PC-9 (cell line): Measurements from ENCODE around the gene AGAP3. TPM values are rescaled to one million over a fixed set of nuclear protein-coding genes. Genes with fewer than 3 reads are reported as not detected.

Experiments used
- BruUV-seq: library from RNA; stranded (reverse); fragments of 400-500 nt; replicated peaks from 2 replicates; lab custom pipeline; 2021; lab: Mats Ljungman, UMichigan
- CTCF ChIA-PET: fragments of 300-600 bp; sonication (Branson Sonifier 250); formaldehyde crosslinking; loops from one replicate; lab custom pipeline; 2022; ENCODE audit warnings: antibody characterized with exemption; lab: Charles Lee
- POLR2A ChIA-PET: fragments of 300-600 bp; sonication (Branson Sonifier 250); formaldehyde crosslinking; loops from one replicate; lab custom pipeline; 2022; ENCODE audit warnings: antibody characterized with exemption; ENCODE audit not compliant: unreplicated experiment; lab: Charles Lee
- DNase-seq, 2 experiments: peaks; one replicate each; pipeline versions ENCODE4 v3.0.0 to v3.0.0-alpha.2; 2015 to 2022; ENCODE audit warnings: mixed read lengths in 1 of 2
- H2AFZ ChIP-seq: fragments of 200-600 bp; sonication (generic); 2 replicates; pipeline ENCODE4 v1.8.1; 2017; ENCODE audit warnings: antibody characterized with exemption
- H3F3A ChIP-seq: fragments of 200-600 bp; sonication (generic); 2 replicates; pipeline ENCODE4 v1.8.1; 2017; ENCODE audit warnings: antibody characterized with exemption, mild to moderate bottlenecking, low read depth; ENCODE audit not compliant: insufficient read depth
- H3K27ac ChIP-seq: fragments of 200-600 bp; sonication (generic); 2 replicates; pipeline ENCODE4 v1.6.1; 2016; ENCODE audit warnings: mixed run types
- H3K27me3 ChIP-seq: fragments of 200-600 bp; sonication (generic); 2 replicates; pipeline ENCODE4 v1.6.1; 2016; ENCODE audit warnings: low read depth, mixed run types; ENCODE audit not compliant: insufficient read depth
- H3K36me3 ChIP-seq: fragments of 200-600 bp; sonication (generic); 2 replicates; pipeline ENCODE4 v1.6.1; 2016; ENCODE audit warnings: low read depth, mixed run types
- H3K4me1 ChIP-seq: fragments of 200-600 bp; sonication (generic); replicated peaks from 2 replicates; pipeline ENCODE4 v1.6.1; 2016; ENCODE audit warnings: mixed run types; ENCODE audit not compliant: insufficient read depth
- H3K4me2 ChIP-seq: fragments of 200-600 bp; sonication (generic); 2 replicates; pipeline ENCODE4 v1.6.1; 2017; ENCODE audit warnings: mixed run types
- H3K4me3 ChIP-seq: fragments of 200-600 bp; sonication (generic); 2 replicates; pipeline ENCODE4 v1.6.1; 2016; ENCODE audit warnings: mixed run types
- H3K79me2 ChIP-seq: fragments of 200-600 bp; sonication (generic); 2 replicates; pipeline ENCODE4 v1.6.1; 2017; ENCODE audit warnings: low read depth, mixed run types
- H3K9me2 ChIP-seq: fragments of 200-600 bp; sonication (generic); 2 replicates; pipeline ENCODE4 v1.8.1; 2017; ENCODE audit warnings: mild to moderate bottlenecking; ENCODE audit not compliant: insufficient read depth
- H3K9me3 ChIP-seq: fragments of 200-600 bp; sonication (generic); 2 replicates; pipeline ENCODE4 v1.8.1; 2016; ENCODE audit warnings: low read depth; ENCODE audit not compliant: insufficient read depth
- H4K20me1 ChIP-seq: fragments of 200-600 bp; sonication (generic); 2 replicates; pipeline ENCODE4 v1.8.1; 2017; ENCODE audit not compliant: insufficient read depth
- CTCF ChIP-seq: fragments of 200-600 bp; sonication (generic); conservative IDR thresholded peaks from 2 replicates; pipeline ENCODE4 v1.6.1; 2017; ENCODE audit warnings: mixed run types, antibody characterized with exemption, mild to moderate bottlenecking, moderate library complexity
- EZH2 ChIP-seq: fragments of 200-600 bp; sonication (generic); IDR thresholded peaks from 2 replicates; pipeline ENCODE4 v1.8.0; 2017; ENCODE audit warnings: antibody characterized with exemption, low read depth
- intact Hi-C: fragments of 100-400 bp; cut with micrococcal nuclease; formaldehyde crosslinking; loops from one replicate; pipeline ENCODE4 v1.10.0; 2022; ENCODE audit not compliant: unreplicated experiment
- total RNA-seq: library from RNA; stranded (reverse); gene quantifications from 2 replicates; pipeline ENCODE4 v1.2.3, GENCODE V29; 2021

The AGAP3 gene
- total RNA-seq, 1 experiment from 2014 or later = 103 TPM

DNA sequence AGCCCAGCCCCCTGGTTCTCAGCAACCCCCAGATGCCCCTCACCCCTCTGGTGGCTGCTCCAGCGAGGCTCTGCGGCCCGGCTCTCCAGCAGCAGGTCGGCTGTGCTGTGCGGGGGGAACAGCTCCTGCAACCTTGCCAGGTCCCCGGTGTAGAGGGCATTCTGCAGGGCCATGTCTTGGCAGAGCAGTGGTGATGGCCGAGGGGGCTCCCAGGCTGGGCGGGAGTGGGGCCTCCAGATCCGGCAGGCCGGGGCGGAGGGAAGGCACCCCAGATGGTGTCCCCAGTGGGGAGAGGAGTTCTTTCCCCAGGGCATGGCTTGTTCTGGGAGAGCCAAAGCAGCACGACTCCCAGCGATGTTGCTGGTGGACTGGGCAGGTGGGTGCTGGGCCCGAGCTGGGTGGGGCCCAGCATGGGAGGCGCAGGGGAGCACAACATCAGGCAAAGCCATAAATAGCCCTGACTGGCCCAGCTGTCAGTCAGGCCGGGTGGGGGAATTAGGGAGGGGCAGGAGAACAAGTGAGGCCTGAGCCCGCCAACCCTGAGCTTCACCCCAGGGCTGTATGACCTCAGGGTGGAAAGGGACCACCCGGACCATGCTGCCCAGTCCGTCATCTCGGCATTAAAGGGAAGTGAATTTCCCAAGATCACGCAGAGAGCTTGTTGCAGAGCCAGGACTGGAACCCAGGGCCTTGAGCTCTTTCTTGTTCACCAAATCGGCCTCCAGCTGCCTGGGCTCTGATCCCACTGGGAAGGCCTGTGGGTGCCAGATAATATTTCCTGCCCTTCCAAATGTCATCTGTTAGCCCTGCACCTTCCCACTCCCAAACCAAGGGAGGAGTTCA lies 101.4 kb downstream of the AGAP3 start:
- no peak overlapping the region for H2AFZ ChIP-seq
- H3K4me1 ChIP-seq = no peaks in the 10 kb centered on the region
- no peaks in the 10 kb centered on the region for H3K9me2 ChIP-seq
- H3K79me2 ChIP-seq = no peaks in the 10 kb centered on the region
- no peaks in the 10 kb centered on the region for H3K36me3 ChIP-seq
- DNase-seq = no peak
- no peak overlapping the region for H3K27ac ChIP-seq
- BruUV-seq = no TSS peak
- no peak overlapping the region for H3K4me3 ChIP-seq
- H4K20me1 ChIP-seq = no peaks in the 10 kb centered on the region
- H3K9me3 ChIP-seq = no peaks in the 10 kb centered on the region
- no peak overlapping the region for H3K4me2 ChIP-seq
- POLR2A ChIA-PET = no interaction called here
- CTCF ChIA-PET = no interaction called here
- intact Hi-C loops = no loop called here
- H3F3A ChIP-seq = no peaks in the 10 kb centered on the region
- no peak for TF ChIP-seq EZH2
- no peak for TF ChIP-seq CTCF
- peaks cover 97% of the 10 kb centered on the region for H3K27me3 ChIP-seq

DNA sequence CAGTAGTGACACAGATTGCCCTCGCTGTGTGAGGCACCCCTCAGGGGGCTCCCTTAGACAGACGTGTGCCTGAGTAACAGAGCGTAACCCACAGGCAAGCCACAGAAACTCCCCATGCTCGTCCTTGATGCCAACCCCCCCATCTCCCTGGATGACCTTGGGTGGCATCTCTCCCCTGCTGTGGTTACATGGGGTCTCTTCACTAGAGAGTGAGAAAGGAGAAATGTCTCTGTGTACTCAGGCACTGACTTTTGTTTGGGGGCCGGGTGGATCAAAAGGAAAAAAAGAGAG lies 101.9 kb downstream of the AGAP3 start:
- no peak overlapping the region for H2AFZ ChIP-seq
- POLR2A ChIA-PET = no interaction called here
- no TSS peak for BruUV-seq
- H3K4me3 ChIP-seq = no peak overlapping the region
- no peaks in the 10 kb centered on the region for H4K20me1 ChIP-seq
- CTCF ChIA-PET = no interaction called here
- H3K9me2 ChIP-seq = no peaks in the 10 kb centered on the region
- no peaks in the 10 kb centered on the region for H3K79me2 ChIP-seq
- no peak for TF ChIP-seq CTCF
- TF ChIP-seq EZH2 = no peak
- no peaks in the 10 kb centered on the region for H3F3A ChIP-seq
- no peaks in the 10 kb centered on the region for H3K4me1 ChIP-seq
- H3K27ac ChIP-seq = no peak overlapping the region
- H3K9me3 ChIP-seq = no peaks in the 10 kb centered on the region
- H3K36me3 ChIP-seq = no peaks in the 10 kb centered on the region
- H3K27me3 ChIP-seq = peaks cover 97% of the 10 kb centered on the region
- no peak for DNase-seq
- intact Hi-C loops = no loop called here
- no peak overlapping the region for H3K4me2 ChIP-seq

- Histone ChIP-seq H3K4me3 (no peak overlapping the region), H3K36me3 (no peaks in the 10 kb centered on the region), H3K4me1 (no peaks in the 10 kb centered on the region), H3F3A (no peaks in the 10 kb centered on the region), H3K9me3 (no peaks in the 10 kb centered on the region), H3K27ac (no peak overlapping the region), H2AFZ (no peak overlapping the region), H3K4me2 (no peak overlapping the region), H4K20me1 (no peaks in the 10 kb centered on the region), H3K9me2 (no peaks in the 10 kb centered on the region), H3K79me2 (no peaks in the 10 kb centered on the region), H3K27me3 (peaks cover 97% of the 10 kb centered on the region)
- DNase-seq = no peak
- TF ChIP-seq EZH2 (no peak), CTCF (no peak)
- intact Hi-C loops = no loop called here
- ChIA-PET POLR2A (no interaction called here), CTCF (no interaction called here)
- no TSS peak for BruUV-seq
These were observed 102.8 kb downstream of the AGAP3 start for GRCh38 chr7:151189038-151189437.
